CD4-positive, alpha-beta T cell treated with Interleukin-1 beta for 1 hour (primary cell): ENCODE results near the gene ASS1.

ENCODE experiments used
- DNase-seq, 2 donors: peaks; one replicate each; pipeline ENCODE4 v3.0.0-alpha.2; 2020 to 2022

Gene ASS1

DNA sequence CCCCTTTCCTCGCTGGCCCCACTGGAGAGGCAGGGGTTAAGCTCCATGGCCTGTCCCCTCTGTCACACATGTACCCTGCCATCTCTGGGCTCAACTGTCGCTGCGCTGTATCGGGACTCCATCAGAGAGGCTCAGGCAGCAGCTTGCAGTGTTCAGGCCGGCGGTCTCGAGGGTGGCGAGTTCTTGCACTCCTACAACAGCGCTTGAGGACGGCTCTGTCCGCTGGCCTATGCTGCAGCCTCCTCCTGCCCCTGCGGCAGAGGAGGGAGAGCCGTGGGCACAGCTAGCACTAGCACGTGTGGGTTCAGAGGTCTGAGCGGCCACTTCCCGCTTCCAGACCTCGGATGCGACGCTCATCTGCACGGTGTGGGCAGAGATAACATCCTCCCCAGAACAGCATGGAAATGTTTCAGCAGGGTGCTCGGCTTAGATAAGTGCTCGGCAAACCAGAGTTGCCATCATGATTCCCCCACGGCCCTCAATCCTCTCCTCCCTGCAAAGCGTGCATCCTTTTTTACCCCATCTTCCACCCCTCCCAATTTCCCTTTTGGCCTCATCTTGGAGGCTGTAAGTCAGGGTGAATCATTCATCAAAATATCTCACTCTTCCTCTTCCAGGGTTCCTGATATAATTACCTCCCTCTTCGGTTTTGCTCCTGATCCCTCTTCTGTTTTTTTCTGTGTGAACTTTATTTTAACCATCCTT lies 92.7 kb downstream of the ASS1 start:
- DNase-seq: no peak

- no peak for DNase-seq
These were observed 94.9 kb downstream of the ASS1 start for GRCh38 chr9:130539420-130540223.

DNA sequence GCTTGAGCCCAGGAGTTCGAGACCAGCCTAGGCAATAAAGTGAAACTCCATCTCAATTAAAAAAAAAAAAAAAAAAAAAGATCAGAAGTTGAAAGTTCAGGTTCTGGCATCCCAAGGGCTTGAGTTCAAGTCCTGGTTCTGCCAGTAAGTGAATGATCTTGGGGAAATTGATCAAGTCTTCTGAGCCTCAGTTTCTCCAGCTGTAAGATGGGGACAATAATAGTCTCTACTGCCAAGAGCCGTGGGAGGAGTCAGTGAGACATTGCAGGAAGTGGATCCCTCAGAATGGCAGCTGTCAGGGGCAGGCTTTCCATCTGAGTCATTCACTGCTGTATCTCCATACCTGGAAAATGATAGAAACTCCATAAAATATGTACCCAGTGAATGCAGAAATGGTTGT lies 96.8 kb downstream of the ASS1 start:
- DNase-seq: no peak

- no peak for DNase-seq
These were observed 97.3 kb downstream of the ASS1 start for GRCh38 chr9:130542038-130542437.

GRCh38 chr9:130542457-130543228 lies 97.9 kb downstream of the ASS1 start:
- DNase-seq: no peak

DNA sequence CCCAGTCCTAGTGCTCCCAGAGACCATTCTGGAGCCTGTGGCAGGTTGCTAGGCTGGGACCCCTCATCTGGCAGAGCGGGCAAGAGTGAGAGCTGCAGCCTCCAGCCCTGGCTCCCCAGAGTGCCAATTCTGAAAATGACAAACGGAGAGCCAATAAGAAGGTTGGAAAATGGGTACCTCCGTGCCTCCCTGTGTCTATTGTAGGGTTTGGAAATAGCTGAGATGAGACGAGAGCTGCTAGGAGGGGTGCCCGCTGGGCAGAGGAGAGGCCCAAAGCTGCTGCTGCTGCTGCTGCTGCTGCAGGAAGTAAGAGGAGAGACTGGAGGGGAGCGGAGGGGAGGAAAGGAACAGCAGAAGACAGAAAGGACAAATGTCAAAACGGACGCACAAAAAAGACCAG lies 98.6 kb downstream of the ASS1 start:
- DNase-seq: no peak

DNA sequence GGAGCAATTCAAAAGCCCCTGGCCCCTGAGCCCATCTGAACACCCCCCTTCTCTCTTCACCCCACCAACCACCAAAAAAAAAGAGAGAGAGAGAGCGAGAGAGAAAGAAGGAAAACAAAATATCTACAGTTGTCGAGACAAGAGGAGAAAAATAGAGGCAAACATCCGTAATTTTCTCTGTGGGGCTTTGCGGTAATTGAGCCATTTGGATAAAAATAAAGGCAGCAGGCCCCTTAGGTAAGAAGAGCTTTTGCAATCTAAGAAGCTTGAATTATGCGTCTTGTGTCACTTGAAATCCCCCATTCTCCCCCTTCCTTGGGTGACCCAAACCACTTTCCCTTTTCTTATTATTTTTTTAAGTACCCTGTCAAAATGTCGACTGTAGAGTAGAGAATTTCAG lies 99.1 kb downstream of the ASS1 start:
- DNase-seq: no peak

DNA sequence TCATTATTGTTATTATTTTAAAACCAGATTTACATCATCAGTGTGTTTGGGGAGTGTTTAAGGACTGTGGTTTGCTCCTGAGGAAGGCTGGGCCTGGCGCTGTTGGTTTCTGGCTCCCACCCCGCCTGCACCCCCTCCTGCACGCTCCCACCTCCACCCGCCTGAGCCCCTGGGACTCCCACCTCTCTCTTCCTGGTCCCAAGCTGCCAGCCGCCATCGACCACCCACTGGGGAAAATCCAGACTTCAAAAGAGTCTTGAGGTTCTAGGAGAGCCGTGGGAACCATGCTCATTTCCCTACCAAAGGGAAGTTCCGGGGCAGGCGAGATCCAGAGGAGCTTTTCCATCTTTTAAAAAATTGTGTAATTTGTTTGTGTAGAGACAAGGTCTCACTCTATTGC lies 99.6 kb downstream of the ASS1 start:
- DNase-seq: no peak

GRCh38 chr9:130548103-130548502 lies 103.3 kb downstream of the ASS1 start:
- no peak for DNase-seq

DNA sequence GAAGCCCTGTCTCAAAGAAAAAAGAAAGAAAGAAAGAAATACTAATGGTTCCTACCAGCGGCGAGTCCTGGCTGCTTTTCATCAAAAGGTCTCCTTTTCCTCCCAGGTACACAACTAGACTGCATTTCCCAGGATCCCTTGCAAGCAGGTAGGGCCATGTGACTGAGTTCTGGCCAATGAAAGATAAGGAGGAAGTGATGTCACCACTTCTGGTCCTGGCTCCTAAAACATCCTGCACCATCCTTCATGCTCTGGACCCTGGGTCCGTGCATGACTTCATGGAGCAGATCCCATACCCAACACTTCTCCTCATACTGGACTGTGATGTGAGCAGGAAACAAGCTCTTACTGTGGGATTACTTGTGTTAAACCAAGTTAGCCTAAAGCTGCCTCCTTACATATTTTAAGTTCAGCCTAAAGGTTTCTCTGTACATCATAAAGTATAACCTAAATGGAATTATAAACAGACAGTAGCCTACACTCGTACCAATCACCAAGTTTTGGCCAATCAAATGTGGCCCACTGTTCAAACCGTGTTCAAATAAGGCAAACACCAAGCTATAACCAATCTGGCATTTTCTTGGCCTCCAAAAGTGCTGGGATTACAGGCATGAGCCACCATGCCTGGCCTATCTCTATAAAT lies 104.5 kb downstream of the ASS1 start:
- no peak for DNase-seq
